HL-60 (cell line): ENCODE results near the gene ZNF766.

Experiments used
- DNase-seq, 2 experiments: peaks; one replicate each; pipeline ENCODE4 v3.0.0-alpha.2; 2010 to 2020; ENCODE audit warnings: low read depth in 1 of 2, low spot score in 1 of 2
- H3K27ac ChIP-seq: fragments of 250-450 bp; sonication (Bioruptor Pico); replicated peaks from 2 replicates; pipeline ENCODE4 v1.5.1; 2020; ENCODE audit warnings: mild to moderate bottlenecking, moderate library complexity
- H3K27me3 ChIP-seq: fragments of 250-450 bp; sonication (Bioruptor Pico); 2 replicates; pipeline ENCODE4 v1.5.1; 2021; ENCODE audit warnings: mild to moderate bottlenecking, moderate library complexity; ENCODE audit not compliant: insufficient read depth, poor library complexity, severe bottlenecking
- H3K4me3 ChIP-seq: replicated peaks from 2 replicates; pipeline ENCODE4 v1.5.1; 2011; ENCODE audit warnings: mild to moderate bottlenecking, control low read depth, low read length; ENCODE audit not compliant: insufficient read depth
- CTCF ChIP-seq: IDR thresholded peaks from one replicate; pipeline ENCODE4 v1.5.1; 2011; ENCODE audit warnings: low read length, control low read depth, inconsistent platforms; ENCODE audit not compliant: insufficient read depth
- GABPA ChIP-seq: IDR thresholded peaks from 2 replicates; pipeline ENCODE4 v1.6.1; 2012; ENCODE audit warnings: low read depth
- POLR2AphosphoS5 ChIP-seq: IDR thresholded peaks from 2 replicates; pipeline ENCODE4 v1.6.1; 2012; ENCODE audit warnings: low read depth
- SPI1 ChIP-seq: IDR thresholded peaks from 2 replicates; pipeline ENCODE4 v1.6.1; 2012; ENCODE audit warnings: low read depth, mild to moderate bottlenecking, borderline replicate concordance
- TF ChIP-seq, protein P1 (sequence below): IDR thresholded peaks from 2 replicates; pipeline ENCODE4 v1.6.1; 2012; ENCODE audit warnings: low read depth; ENCODE audit not compliant: insufficient replicate concordance

ZNF766 gene

GRCh38 chr19:52237197-52237596, 32.2 kb upstream of the ZNF766 start:
- H3K4me3 ChIP-seq: no peak overlapping the region
- no peak for TF ChIP-seq SPI1
- TF ChIP-seq CTCF: no peak
- no peak for TF ChIP-seq GABPA
- TF ChIP-seq POLR2AphosphoS5: no peak
- TF ChIP-seq, protein P1, sequence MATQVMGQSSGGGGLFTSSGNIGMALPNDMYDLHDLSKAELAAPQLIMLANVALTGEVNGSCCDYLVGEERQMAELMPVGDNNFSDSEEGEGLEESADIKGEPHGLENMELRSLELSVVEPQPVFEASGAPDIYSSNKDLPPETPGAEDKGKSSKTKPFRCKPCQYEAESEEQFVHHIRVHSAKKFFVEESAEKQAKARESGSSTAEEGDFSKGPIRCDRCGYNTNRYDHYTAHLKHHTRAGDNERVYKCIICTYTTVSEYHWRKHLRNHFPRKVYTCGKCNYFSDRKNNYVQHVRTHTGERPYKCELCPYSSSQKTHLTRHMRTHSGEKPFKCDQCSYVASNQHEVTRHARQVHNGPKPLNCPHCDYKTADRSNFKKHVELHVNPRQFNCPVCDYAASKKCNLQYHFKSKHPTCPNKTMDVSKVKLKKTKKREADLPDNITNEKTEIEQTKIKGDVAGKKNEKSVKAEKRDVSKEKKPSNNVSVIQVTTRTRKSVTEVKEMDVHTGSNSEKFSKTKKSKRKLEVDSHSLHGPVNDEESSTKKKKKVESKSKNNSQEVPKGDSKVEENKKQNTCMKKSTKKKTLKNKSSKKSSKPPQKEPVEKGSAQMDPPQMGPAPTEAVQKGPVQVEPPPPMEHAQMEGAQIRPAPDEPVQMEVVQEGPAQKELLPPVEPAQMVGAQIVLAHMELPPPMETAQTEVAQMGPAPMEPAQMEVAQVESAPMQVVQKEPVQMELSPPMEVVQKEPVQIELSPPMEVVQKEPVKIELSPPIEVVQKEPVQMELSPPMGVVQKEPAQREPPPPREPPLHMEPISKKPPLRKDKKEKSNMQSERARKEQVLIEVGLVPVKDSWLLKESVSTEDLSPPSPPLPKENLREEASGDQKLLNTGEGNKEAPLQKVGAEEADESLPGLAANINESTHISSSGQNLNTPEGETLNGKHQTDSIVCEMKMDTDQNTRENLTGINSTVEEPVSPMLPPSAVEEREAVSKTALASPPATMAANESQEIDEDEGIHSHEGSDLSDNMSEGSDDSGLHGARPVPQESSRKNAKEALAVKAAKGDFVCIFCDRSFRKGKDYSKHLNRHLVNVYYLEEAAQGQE: no peak
- DNase-seq: no peak
- H3K27ac ChIP-seq: no peak overlapping the region
- H3K27me3 ChIP-seq: no peaks in the 10 kb centered on the region

DNA sequence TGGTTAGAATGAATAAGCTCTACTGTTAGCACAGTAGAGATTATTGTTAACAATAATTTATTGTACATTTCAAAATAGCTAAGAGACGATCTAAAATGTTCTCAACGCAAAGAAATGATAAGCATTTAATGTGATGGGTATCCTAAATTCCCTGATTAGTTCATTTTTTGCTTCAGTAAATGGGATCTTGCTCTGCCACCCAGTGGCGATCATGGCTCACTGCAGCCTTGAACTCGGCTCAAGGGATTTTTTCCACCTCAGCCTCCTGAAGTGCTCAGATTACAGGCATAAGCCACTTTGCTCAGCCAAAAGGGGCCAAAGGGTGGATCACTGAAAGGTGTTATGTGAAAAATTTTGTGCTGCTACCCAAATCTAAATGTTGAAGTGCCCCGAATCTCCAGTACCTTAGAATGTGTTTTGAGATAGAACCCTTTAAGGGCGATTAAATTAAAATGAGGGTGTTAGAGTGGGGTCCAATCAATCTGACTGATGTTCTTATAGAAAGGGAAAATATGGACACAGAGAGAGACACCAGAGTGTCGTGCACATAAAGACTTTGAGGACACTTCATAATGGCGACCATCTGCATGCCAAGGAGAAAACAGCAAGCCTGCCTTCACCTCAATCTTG, 31.5 kb upstream of the ZNF766 start:
- H3K27me3 ChIP-seq: no peaks in the 10 kb centered on the region
- H3K4me3 ChIP-seq: no peak overlapping the region
- peak; percentile 21 to 48 for DNase-seq
- H3K27ac ChIP-seq: no peak overlapping the region
- TF ChIP-seq CTCF (peak; percentile 92), POLR2AphosphoS5 (no peak)

DNA sequence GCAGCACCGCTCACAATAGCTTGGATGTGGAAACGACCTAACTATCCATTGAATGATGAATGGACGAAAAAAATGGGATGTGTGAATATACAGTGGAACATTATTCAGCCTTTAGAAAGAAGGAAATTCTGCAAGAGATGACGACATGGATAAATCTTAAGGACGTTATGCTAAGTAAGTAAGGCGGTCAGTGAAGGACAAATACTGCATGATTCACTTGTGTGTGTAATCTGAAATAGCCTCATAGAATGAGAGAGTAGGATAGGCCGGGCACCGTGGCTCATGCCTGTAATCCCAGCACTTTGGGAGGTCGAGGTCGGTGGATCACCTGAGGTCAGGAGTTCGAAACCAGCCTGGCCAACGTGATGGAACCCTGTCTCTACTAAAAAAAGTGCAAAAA, 25.4 kb upstream of the ZNF766 start:
- no peak overlapping the region for H3K4me3 ChIP-seq
- H3K27me3 ChIP-seq: no peaks in the 10 kb centered on the region
- DNase-seq: no peak
- TF ChIP-seq SPI1 (no peak), CTCF (no peak), GABPA (no peak), POLR2AphosphoS5 (no peak)
- TF ChIP-seq, protein P1: no peak
- H3K27ac ChIP-seq: no peak overlapping the region

DNA sequence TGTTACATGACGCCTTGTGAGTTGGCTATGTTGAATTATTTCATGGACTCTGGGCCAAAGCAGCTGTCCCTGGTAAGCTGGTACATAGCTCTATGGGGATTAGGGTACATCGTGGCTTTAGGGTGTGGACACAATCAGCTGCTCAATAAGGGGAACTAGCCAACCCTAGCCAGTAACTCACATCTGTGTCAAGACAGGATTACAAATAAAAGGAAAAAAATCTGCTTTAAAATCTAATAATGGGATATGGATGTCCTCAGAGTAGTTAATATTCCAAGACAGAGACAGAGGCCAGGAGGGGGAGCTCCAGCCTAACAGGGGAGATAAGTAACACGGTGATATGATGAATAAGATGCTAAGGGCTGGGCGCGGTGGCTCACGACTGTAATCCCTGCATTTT, 21.1 kb upstream of the ZNF766 start:
- H3K27ac ChIP-seq: no peak overlapping the region
- no peaks in the 10 kb centered on the region for H3K27me3 ChIP-seq
- no peak overlapping the region for H3K4me3 ChIP-seq
- TF ChIP-seq GABPA: no peak
- TF ChIP-seq, protein P1: no peak
- TF ChIP-seq SPI1: no peak
- TF ChIP-seq CTCF: no peak
- no peak for TF ChIP-seq POLR2AphosphoS5
- DNase-seq: peak in 1 of 2 experiments; percentile 31
